ENCODE data around the gene PLXDC2. TPM values are rescaled to one million over a fixed set of nuclear protein-coding genes. Genes with fewer than 3 reads are reported as not detected.

Gene PLXDC2
- total and polyA plus RNA-seq, 10 of the 15 experiments (the other 5 are each of a cell fraction or from before 2014, with no cell fraction given) = 0.05 to 1.8 (median 0.14) TPM; not detected in 2

GRCh38 chr10:20166096-20166675 lies 350.0 kb downstream of the PLXDC2 start:
- Histone ChIP-seq H4K20me1 (ENCODE audit: control insufficient read depth, insufficient read depth) (no peaks in the 10 kb centered on the region), H2AFZ (ENCODE audit: control insufficient read depth, low read depth, low read length) (no peak overlapping the region), H3K4me1 (ENCODE audit: control insufficient read depth, insufficient read depth, low read length) (no peaks in the 10 kb centered on the region), H3K9me3 (replicated peaks; ENCODE audit: control insufficient read depth, insufficient read depth, low read length) (no peaks in the 10 kb centered on the region), H3K36me3 (ENCODE audit: control insufficient read depth in 2 of 2, insufficient read depth in 2 of 2, low read length in 1 of 2) (no peaks in the 10 kb centered on the region), H3K79me2 (ENCODE audit: control insufficient read depth, insufficient read depth, low read length) (no peaks in the 10 kb centered on the region), H3K27me3 (replicated peaks in 1 of 2; ENCODE audit: control insufficient read depth in 2 of 2, insufficient read depth in 2 of 2, low read length in 1 of 2) (no peaks in the 10 kb centered on the region), H3K4me2 (ENCODE audit: control insufficient read depth, insufficient read depth) (no peak overlapping the region), H3K27ac (ENCODE audit: control insufficient read depth, insufficient read depth) (no peak overlapping the region), H3K4me3 (no peak overlapping the region), H3K9ac (ENCODE audit: control insufficient read depth, insufficient read depth, low read length) (no peak overlapping the region)
- no peak for DNase-seq (ENCODE audit: low read depth, low spot score)
- ChIA-PET CTCF (interaction anchor here (0.6 kb wide), 1 partner anchor 521 kb away, joined by 4 read pairs; no protein-coding TSS in a partner anchor), POLR2A (no interaction called here), SMC1A (ENCODE audit: uncharacterized antibody, unreplicated experiment) (interaction anchor here (1.4 kb wide), 1 partner anchor 15 kb away, joined by 3 read pairs; no protein-coding TSS in a partner anchor), RAD21 (ENCODE audit: unreplicated experiment) (no interaction called here)
- TF ChIP-seq, protein P1, sequence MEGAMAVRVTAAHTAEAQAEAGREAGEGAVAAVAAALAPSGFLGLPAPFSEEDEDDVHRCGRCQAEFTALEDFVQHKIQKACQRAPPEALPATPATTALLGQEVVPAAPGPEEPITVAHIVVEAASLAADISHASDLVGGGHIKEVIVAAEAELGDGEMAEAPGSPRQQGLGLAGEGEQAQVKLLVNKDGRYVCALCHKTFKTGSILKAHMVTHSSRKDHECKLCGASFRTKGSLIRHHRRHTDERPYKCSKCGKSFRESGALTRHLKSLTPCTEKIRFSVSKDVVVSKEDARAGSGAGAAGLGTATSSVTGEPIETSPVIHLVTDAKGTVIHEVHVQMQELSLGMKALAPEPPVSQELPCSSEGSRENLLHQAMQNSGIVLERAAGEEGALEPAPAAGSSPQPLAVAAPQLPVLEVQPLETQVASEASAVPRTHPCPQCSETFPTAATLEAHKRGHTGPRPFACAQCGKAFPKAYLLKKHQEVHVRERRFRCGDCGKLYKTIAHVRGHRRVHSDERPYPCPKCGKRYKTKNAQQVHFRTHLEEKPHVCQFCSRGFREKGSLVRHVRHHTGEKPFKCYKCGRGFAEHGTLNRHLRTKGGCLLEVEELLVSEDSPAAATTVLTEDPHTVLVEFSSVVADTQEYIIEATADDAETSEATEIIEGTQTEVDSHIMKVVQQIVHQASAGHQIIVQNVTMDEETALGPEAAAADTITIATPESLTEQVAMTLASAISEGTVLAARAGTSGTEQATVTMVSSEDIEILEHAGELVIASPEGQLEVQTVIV (IDR thresholded peaks at IDR 0.05; ENCODE audit: borderline replicate concordance, partially characterized antibody) = no peak
- TF ChIP-seq CEBPB (IDR thresholded peaks at IDR 0.05; ENCODE audit: borderline replicate concordance in 1 of 2, low read depth in 2 of 2, low read length in 2 of 2) (no peak), ZNF622 (IDR thresholded peaks at IDR 0.05) (no peak), SRF (IDR thresholded peaks at IDR 0.05; ENCODE audit: low read depth in 2 of 2, low read length in 2 of 2) (no peak), GATAD2B (conservative IDR thresholded peaks at IDR 0.05; ENCODE audit: low read depth) (no peak), ATF7 (IDR thresholded peaks at IDR 0.05; ENCODE audit: low read depth) (no peak), GABPA (IDR thresholded peaks at IDR 0.05; ENCODE audit: low read depth) (no peak), BMI1 (IDR thresholded peaks at IDR 0.05; ENCODE audit: borderline replicate concordance) (no peak), TCF3 (IDR thresholded peaks at IDR 0.05; ENCODE audit: borderline replicate concordance, insufficient read depth, low read depth, low read length) (no peak), CREB1 (IDR thresholded peaks at IDR 0.05; ENCODE audit: low read depth) (no peak), WRNIP1 (IDR thresholded peaks at IDR 0.05; ENCODE audit: borderline replicate concordance, low read depth, low read length) (no peak)
- TF ChIP-seq, protein P2, sequence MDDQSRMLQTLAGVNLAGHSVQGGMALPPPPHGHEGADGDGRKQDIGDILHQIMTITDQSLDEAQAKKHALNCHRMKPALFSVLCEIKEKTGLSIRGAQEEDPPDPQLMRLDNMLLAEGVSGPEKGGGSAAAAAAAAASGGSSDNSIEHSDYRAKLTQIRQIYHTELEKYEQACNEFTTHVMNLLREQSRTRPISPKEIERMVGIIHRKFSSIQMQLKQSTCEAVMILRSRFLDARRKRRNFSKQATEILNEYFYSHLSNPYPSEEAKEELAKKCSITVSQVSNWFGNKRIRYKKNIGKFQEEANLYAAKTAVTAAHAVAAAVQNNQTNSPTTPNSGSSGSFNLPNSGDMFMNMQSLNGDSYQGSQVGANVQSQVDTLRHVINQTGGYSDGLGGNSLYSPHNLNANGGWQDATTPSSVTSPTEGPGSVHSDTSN (IDR thresholded peaks at IDR 0.05; ENCODE audit: insufficient replicate concordance, low read depth, low read length) = no peak
- WGBS (ENCODE audit: insufficient coverage, insufficient replicate concordance, low lambda C conversion rate, missing lambda C conversion rate) = 18% methylated on average over 5 of the region's 5 CpGs
- no peak for ATAC-seq
- intact Hi-C loops (cut with micrococcal nuclease; ENCODE audit: unreplicated experiment) (no loop called here), in situ Hi-C loops (cut with MboI) (no loop called here)
- FAIRE-seq = no peak
- BruUV-seq (replicated peaks) = no TSS peak
